ENCODE data around the gene SMYD3.

DNA sequence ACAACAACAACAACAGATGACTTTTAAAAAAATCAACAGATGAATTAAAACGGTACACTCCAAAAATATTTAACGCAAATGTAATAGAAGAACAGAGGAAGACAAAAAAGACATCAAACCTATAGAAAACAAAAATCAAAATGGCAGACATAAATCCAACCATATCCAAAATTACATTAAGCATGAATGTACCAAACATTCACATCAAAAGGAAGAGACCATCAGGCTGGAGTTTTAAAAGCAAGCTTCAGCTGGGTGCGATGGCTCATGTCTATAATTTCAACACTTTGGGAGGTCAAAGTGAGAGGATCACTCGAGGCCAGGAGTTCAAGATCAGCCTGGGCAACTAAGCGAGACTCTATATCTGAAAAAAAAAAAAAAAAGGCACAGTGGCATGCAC, 116.2 kb downstream of the SMYD3 start:
- TF ChIP-seq POLR2A (IDR thresholded peaks at IDR 0.05), result no peak
- TF ChIP-seq, protein P1, sequence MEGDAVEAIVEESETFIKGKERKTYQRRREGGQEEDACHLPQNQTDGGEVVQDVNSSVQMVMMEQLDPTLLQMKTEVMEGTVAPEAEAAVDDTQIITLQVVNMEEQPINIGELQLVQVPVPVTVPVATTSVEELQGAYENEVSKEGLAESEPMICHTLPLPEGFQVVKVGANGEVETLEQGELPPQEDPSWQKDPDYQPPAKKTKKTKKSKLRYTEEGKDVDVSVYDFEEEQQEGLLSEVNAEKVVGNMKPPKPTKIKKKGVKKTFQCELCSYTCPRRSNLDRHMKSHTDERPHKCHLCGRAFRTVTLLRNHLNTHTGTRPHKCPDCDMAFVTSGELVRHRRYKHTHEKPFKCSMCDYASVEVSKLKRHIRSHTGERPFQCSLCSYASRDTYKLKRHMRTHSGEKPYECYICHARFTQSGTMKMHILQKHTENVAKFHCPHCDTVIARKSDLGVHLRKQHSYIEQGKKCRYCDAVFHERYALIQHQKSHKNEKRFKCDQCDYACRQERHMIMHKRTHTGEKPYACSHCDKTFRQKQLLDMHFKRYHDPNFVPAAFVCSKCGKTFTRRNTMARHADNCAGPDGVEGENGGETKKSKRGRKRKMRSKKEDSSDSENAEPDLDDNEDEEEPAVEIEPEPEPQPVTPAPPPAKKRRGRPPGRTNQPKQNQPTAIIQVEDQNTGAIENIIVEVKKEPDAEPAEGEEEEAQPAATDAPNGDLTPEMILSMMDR (IDR thresholded peaks at IDR 0.05), result no peak
